PFSK-1 (cell line): ENCODE results near the gene COQ8B.
A peak's percentile ranks its signal among the peaks of the same experiment; 100 is the strongest.

Source experiments
- FOXP2 ChIP-seq: optimal IDR thresholded peaks from 2 replicates; pipeline ENCODE3; 2011; ENCODE audit warnings: borderline replicate concordance, control low read depth, inconsistent platforms; ENCODE audit not compliant: insufficient read depth; ENCODE audit errors: extremely low read length, extremely low read depth
- POLR2AphosphoS5 ChIP-seq: IDR thresholded peaks from 2 replicates; pipeline ENCODE4 v1.6.1; 2012; ENCODE audit warnings: low read depth, mild to moderate bottlenecking, control low read depth, low read length, moderate library complexity
- SIN3A ChIP-seq: IDR thresholded peaks from 2 replicates; pipeline ENCODE4 v1.6.1; 2012; ENCODE audit warnings: mild to moderate bottlenecking, low read length, moderate library complexity, borderline replicate concordance; ENCODE audit not compliant: insufficient read depth
- TAF1 ChIP-seq: IDR thresholded peaks from 2 replicates; pipeline ENCODE4 v1.6.1; 2012; ENCODE audit warnings: low read length, control low read depth, borderline replicate concordance; ENCODE audit not compliant: insufficient read depth
- TF ChIP-seq, protein P1 (sequence below), 2 experiments: IDR thresholded peaks; 2 replicates each; pipeline versions ENCODE4 v1.6.1 to v1.8.0; 2011 to 2012; ENCODE audit warnings: low read depth in 2 of 2, low read length in 2 of 2, control low read depth in 1 of 2, inconsistent platforms in 1 of 2, mild to moderate bottlenecking in 1 of 2, moderate library complexity in 1 of 2; ENCODE audit not compliant: insufficient read depth in 1 of 2

COQ8B gene

DNA sequence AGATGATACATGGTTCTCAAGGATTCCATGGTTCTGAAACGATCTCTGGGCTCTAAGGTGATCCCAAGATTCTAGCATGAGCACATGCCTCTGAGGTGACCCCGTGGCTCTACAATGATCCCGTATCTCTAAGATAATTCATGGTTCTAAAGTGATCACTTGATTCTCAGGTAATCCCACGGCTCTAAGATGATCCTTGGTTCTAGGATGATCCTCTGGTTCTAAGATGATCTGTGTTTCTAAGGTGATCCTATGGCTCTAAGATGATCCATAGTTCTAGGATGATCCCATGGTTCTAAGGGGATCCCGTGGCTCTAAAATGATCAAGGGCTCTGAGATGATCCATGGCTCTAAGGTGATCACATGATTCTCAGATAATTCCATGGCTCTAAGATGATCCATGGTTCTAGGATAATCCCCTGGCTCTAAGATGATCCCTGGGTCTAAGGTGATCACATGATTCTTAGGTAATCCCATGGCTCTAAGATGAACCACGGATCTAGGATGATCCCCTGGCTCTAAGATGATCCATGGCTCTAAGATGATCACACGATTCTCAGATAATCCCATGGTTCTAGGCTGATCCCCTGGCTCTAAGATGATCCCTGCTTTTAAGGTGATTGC lies 47.6 kb downstream of the COQ8B start:
- no peak for TF ChIP-seq FOXP2
- no peak for TF ChIP-seq TAF1
- TF ChIP-seq, protein P1, sequence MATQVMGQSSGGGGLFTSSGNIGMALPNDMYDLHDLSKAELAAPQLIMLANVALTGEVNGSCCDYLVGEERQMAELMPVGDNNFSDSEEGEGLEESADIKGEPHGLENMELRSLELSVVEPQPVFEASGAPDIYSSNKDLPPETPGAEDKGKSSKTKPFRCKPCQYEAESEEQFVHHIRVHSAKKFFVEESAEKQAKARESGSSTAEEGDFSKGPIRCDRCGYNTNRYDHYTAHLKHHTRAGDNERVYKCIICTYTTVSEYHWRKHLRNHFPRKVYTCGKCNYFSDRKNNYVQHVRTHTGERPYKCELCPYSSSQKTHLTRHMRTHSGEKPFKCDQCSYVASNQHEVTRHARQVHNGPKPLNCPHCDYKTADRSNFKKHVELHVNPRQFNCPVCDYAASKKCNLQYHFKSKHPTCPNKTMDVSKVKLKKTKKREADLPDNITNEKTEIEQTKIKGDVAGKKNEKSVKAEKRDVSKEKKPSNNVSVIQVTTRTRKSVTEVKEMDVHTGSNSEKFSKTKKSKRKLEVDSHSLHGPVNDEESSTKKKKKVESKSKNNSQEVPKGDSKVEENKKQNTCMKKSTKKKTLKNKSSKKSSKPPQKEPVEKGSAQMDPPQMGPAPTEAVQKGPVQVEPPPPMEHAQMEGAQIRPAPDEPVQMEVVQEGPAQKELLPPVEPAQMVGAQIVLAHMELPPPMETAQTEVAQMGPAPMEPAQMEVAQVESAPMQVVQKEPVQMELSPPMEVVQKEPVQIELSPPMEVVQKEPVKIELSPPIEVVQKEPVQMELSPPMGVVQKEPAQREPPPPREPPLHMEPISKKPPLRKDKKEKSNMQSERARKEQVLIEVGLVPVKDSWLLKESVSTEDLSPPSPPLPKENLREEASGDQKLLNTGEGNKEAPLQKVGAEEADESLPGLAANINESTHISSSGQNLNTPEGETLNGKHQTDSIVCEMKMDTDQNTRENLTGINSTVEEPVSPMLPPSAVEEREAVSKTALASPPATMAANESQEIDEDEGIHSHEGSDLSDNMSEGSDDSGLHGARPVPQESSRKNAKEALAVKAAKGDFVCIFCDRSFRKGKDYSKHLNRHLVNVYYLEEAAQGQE (IDR thresholded peaks at IDR 0.05; ENCODE audit: insufficient read depth in 1 of 2, low read depth in 2 of 2, low read length in 2 of 2), result no peak
- no peak for TF ChIP-seq SIN3A
- TF ChIP-seq POLR2AphosphoS5, result no peak

DNA sequence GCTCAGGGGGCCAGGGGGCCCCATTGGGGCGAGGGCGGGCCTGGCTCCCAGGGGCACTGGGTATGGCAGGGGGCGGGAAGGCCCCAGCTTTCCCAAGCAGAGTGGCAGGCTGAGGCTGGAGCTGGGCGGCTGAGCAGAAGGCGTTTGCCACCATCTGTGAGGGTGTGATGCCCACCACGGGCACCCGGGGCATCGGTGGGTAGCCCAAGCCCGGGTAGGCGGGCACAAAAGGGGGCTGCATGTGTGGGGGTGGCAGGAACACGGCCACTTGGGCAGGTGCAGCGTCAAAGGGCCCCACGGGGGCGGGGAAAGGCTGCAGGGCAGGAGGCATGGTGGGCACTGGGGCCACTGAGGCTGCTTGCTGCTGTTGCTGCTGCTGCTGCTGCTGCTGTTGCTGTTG lies 49.1 kb downstream of the COQ8B start:
- TF ChIP-seq FOXP2 (no peak), SIN3A (no peak), TAF1 (no peak), POLR2AphosphoS5 (no peak)
- TF ChIP-seq, protein P1 (IDR thresholded peaks at IDR 0.05; ENCODE audit: insufficient read depth in 1 of 2, low read depth in 2 of 2, low read length in 2 of 2), result no peak

DNA sequence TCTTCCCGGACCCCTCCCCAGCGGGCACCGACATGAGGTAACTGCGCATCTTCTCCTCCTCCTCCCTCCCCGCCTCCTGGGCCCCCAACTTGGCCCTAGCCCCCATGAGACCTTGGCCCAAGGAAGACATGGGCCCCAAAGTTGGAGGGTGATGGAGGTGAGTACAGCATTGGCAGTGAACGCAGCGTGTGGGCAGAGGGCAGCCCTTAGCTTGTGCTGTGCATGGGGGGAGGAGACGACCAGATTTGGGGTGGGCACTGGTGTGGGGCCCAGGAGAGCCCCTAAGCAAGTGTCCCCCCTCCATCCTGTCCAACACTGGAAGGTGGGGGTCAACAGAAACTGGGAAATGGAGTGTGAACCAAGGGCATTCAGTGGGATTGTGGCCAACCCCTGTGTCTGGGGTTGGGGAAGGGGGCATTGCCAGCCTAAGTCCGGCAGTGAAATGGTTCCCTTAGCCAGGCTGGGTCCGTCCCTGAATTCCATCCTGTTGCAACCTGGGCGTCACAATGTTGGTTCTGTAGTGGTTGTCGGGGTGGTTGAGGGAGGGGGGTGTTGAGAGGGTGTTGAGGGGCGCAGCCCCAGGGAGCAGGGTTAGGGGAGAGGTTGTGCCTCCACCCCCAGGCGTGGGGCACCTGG lies 49.8 kb downstream of the COQ8B start:
- TF ChIP-seq, protein P1 (IDR thresholded peaks at IDR 0.05; ENCODE audit: insufficient read depth in 1 of 2, low read depth in 2 of 2, low read length in 2 of 2), result no peak
- no peak for TF ChIP-seq POLR2AphosphoS5
- TF ChIP-seq FOXP2, result no peak
- no peak for TF ChIP-seq SIN3A
- TF ChIP-seq TAF1, result no peak

DNA sequence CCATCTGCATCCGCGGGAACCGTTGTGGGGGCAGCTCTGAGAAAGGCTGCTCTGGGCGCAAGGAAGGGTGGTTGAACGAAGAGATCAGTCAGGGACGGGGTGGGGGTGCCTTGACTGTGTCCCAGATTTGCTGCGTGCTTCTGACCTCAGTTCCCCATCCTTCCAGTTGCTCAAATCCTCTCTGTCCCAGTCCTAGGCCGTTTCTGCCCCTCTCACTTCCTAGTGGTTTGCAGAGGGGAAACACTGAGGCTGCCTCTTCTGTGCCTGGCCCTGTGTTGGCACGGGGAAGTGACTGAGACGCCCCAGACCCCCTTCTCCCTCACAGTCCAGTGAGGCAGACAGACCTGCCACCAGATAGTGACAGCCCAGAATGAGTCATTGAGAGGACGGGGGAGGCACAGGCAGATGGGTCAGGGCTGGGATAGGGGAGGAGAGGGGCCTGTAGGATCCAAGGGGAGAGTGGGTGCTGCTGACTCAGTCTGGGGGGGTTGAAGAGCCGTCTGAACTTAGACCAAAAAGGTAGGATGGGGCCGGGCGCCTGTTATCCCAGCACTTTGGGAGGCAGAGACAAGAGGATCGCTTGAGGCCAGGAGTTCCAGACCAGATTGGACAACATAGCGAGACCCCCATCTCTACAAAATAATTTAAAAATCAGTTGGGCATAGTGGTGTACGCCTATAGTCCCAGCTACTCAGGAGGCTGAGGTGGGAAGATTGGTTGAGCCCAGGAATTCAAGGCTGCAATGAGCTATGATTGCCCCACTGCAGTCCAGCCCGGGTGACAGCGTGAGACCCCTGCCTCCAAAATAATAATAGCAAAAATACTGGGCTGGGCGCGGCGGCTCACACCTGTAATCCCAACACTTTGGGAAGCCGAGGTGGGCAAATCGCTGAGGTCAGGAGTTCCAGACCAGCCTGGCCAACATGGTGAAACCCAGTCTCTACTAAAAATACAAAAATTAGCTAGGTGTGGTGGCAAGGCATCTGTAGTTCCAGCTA lies 52.7 kb downstream of the COQ8B start:
- TF ChIP-seq POLR2AphosphoS5 (0 out of 2 replicates have a peak, but pooled peaks have one; percentile 15), TAF1 (no peak)

DNA sequence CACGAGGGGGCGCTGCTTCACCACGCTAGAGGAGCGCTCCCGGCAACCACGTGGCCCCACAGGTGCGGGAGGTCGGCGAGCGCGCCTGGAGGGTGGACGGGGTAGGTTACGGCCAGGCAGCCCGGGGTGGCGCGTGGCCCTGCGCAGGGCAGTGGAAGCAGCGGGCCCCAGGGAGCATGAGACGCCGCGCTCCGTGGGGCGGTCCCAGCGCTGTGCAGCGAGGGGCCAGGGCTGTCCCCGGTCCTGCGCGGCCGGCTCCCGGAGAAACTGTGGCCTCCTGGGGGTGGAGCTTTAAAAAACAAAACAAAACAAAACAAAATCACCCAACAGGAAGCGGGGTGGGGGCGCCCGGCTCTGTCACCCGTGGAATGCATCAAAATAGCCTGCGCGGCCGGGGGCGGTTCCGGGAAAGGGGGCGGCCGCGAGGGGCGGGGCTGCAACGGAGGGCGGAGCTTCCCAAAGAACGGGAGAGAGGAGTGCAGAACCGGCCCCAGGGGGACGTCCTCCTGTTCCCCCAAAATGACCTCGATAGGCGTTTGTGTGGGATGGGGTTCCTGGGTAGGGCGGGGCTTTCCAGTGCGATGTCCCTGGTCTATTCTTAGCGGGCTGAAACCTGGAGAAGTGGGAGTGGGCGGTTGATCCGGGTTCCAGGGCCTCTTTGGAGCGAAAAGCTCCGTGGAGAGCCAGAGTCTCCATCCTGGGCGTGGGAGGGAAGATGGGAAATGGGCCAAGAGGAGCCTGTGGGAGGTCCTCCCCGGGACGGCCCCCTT lies 53.6 kb downstream of the COQ8B start:
- TF ChIP-seq FOXP2 (peak; percentile 96), TAF1 (no peak), POLR2AphosphoS5 (peak; percentile 13; the same call in 1 of the 2 replicates), SIN3A (peak; percentile 88; the same call in 1 of the 2 replicates)
- TF ChIP-seq, protein P1 (IDR thresholded peaks at IDR 0.05; ENCODE audit: insufficient read depth in 1 of 2, low read depth in 2 of 2, low read length in 2 of 2), result no peak
